ENCODE data around the gene KSR2. TPM values are rescaled to one million over a fixed set of nuclear protein-coding genes. Genes with fewer than 3 reads are reported as not detected.

The KSR2 gene
- total and polyA plus RNA-seq, 2 of the 13 experiments (the other 11 are each of a cell fraction or from before 2014, with no cell fraction given), result 0.02 TPM; not detected in 1

DNA sequence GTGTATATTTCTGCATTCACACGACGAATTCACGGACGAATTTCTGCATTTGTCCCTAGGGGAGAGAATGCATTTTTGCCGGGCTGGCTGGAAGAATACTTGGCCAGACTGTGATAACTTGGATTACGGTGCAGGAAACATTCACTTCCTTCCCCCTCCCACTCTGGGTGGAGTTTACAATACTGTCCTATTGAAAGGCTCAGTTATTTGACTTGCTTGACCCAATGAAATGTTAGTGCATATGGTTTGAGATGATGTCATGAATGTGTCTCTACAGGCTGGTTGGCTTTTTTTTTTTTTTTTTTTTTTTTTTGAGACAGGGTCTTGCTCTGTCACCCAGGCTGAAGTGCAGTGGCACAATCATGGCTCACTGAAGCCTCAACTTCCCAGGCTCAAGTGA, 516.7 kb downstream of the KSR2 start:
- H3K27me3 ChIP-seq (ENCODE audit: control insufficient read depth in 1 of 2, insufficient read depth in 2 of 2, low read length in 2 of 2), result peaks cover 0 to 1% of the 10 kb centered on the region in 2 experiments; a peak in 1 of 5 replicates
- FAIRE-seq (no peak), ATAC-seq (no peak), DNase-seq (ENCODE audit: low spot score) (no peak)
- no peaks in the 10 kb centered on the region for H3K79me2 ChIP-seq (ENCODE audit: insufficient read depth, low read length)
- intact Hi-C loops (cut with micrococcal nuclease; ENCODE audit: unreplicated experiment), result no loop called here
- H4K20me1 ChIP-seq (ENCODE audit: insufficient read depth, low read length), result no peaks in the 10 kb centered on the region
- no peak overlapping the region for H2AFZ ChIP-seq (ENCODE audit: low read length)
- no peak overlapping the region for H3K27ac ChIP-seq (ENCODE audit: extremely low read length, insufficient read depth, low read length)
- H3K4me2 ChIP-seq (ENCODE audit: low read depth, low read length), result no peak overlapping the region
- no peaks in the 10 kb centered on the region for H3K36me3 ChIP-seq (replicated peaks in 1 of 2; ENCODE audit: control insufficient read depth in 1 of 2, insufficient read depth in 2 of 2, low read length in 2 of 2)
- H3K4me1 ChIP-seq (ENCODE audit: insufficient read depth, low read length), result no peaks in the 10 kb centered on the region
- ChIA-PET CTCF (ENCODE audit: low intra/inter-chr PET ratio, low total read pairs) (no interaction called here), POLR2A (no interaction called here)
- H3K4me3 ChIP-seq (replicated peaks in 1 of 3; ENCODE audit: insufficient read depth in 1 of 3, low read depth in 2 of 3, low read length in 3 of 3), result no peak overlapping the region
- in situ Hi-C loops (cut with HindIII; ENCODE audit: extremely low pct_ligation_motif_present, low pct_unique_long_range_greater_than_20kb), result no loop called here
- WGBS (ENCODE audit: low lambda C conversion rate), result 27% methylated on average over 6 of the region's 6 CpGs
- TF ChIP-seq ZIK1 (CRISPR knock-in tag; IDR thresholded peaks at IDR 0.05; ENCODE audit: borderline replicate concordance, low read depth) (no peak), ZNF761 (CRISPR knock-in tag; conservative IDR thresholded peaks at IDR 0.05) (no peak), MXD3 (CRISPR knock-in tag; IDR thresholded peaks at IDR 0.05) (no peak), SP2 (CRISPR knock-in tag; IDR thresholded peaks at IDR 0.05) (no peak), KDM5A (IDR thresholded peaks at IDR 0.05; ENCODE audit: borderline replicate concordance, low read length) (no peak), ATF7 (IDR thresholded peaks at IDR 0.05) (0 out of 2 replicates have a peak, but pooled peaks have one; percentile 14), ATF7 (CRISPR knock-in tag; IDR thresholded peaks at IDR 0.05) (no peak)
- TF ChIP-seq, protein P1, sequence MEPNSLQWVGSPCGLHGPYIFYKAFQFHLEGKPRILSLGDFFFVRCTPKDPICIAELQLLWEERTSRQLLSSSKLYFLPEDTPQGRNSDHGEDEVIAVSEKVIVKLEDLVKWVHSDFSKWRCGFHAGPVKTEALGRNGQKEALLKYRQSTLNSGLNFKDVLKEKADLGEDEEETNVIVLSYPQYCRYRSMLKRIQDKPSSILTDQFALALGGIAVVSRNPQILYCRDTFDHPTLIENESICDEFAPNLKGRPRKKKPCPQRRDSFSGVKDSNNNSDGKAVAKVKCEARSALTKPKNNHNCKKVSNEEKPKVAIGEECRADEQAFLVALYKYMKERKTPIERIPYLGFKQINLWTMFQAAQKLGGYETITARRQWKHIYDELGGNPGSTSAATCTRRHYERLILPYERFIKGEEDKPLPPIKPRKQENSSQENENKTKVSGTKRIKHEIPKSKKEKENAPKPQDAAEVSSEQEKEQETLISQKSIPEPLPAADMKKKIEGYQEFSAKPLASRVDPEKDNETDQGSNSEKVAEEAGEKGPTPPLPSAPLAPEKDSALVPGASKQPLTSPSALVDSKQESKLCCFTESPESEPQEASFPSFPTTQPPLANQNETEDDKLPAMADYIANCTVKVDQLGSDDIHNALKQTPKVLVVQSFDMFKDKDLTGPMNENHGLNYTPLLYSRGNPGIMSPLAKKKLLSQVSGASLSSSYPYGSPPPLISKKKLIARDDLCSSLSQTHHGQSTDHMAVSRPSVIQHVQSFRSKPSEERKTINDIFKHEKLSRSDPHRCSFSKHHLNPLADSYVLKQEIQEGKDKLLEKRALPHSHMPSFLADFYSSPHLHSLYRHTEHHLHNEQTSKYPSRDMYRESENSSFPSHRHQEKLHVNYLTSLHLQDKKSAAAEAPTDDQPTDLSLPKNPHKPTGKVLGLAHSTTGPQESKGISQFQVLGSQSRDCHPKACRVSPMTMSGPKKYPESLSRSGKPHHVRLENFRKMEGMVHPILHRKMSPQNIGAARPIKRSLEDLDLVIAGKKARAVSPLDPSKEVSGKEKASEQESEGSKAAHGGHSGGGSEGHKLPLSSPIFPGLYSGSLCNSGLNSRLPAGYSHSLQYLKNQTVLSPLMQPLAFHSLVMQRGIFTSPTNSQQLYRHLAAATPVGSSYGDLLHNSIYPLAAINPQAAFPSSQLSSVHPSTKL (CRISPR knock-in tag; IDR thresholded peaks at IDR 0.05), result no peak
- H3K9ac ChIP-seq (ENCODE audit: insufficient read depth, low read depth, low read length), result no peak overlapping the region
- H3K9me3 ChIP-seq (ENCODE audit: low read length), result no peaks in the 10 kb centered on the region
- no TSS peak for BruUV-seq (replicated peaks)

All from HepG2 (cell line).